ENCODE data around the gene CXCL11.

DNA sequence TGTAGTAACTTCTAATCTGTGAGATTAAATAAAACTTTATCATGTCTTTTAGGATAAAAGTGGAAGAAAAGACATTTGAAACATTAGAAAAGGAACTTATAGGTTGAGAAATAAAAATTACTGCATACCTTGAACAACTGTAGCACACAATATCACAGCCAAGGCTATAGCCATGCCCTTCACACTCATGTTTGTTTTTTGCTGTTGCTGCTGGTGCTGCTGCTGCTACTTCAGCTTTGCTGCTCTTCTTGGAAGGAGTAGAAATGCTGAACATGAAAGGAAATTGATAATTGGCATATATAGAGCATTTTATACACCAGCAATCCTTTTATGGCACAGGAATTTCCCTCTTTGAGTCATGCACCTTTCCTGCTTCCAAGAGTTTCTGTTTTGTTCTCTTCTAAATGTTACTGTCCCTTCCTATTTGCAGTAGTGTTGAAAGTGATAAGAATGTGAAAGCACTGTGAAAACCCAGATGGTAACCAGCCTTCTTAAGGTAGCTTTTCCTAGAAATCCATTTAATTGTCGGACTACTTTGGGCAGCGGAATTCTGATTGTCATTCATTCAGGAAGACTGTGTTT, at the start of gene CXCL11:
- TF ChIP-seq, protein P1, sequence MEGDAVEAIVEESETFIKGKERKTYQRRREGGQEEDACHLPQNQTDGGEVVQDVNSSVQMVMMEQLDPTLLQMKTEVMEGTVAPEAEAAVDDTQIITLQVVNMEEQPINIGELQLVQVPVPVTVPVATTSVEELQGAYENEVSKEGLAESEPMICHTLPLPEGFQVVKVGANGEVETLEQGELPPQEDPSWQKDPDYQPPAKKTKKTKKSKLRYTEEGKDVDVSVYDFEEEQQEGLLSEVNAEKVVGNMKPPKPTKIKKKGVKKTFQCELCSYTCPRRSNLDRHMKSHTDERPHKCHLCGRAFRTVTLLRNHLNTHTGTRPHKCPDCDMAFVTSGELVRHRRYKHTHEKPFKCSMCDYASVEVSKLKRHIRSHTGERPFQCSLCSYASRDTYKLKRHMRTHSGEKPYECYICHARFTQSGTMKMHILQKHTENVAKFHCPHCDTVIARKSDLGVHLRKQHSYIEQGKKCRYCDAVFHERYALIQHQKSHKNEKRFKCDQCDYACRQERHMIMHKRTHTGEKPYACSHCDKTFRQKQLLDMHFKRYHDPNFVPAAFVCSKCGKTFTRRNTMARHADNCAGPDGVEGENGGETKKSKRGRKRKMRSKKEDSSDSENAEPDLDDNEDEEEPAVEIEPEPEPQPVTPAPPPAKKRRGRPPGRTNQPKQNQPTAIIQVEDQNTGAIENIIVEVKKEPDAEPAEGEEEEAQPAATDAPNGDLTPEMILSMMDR (conservative IDR thresholded peaks at IDR 0.05) = no peak
- TF ChIP-seq EZH2 (IDR thresholded peaks at IDR 0.05; ENCODE audit: low read depth) = no peak
